ENCODE data around the gene SLC4A5.

DNA sequence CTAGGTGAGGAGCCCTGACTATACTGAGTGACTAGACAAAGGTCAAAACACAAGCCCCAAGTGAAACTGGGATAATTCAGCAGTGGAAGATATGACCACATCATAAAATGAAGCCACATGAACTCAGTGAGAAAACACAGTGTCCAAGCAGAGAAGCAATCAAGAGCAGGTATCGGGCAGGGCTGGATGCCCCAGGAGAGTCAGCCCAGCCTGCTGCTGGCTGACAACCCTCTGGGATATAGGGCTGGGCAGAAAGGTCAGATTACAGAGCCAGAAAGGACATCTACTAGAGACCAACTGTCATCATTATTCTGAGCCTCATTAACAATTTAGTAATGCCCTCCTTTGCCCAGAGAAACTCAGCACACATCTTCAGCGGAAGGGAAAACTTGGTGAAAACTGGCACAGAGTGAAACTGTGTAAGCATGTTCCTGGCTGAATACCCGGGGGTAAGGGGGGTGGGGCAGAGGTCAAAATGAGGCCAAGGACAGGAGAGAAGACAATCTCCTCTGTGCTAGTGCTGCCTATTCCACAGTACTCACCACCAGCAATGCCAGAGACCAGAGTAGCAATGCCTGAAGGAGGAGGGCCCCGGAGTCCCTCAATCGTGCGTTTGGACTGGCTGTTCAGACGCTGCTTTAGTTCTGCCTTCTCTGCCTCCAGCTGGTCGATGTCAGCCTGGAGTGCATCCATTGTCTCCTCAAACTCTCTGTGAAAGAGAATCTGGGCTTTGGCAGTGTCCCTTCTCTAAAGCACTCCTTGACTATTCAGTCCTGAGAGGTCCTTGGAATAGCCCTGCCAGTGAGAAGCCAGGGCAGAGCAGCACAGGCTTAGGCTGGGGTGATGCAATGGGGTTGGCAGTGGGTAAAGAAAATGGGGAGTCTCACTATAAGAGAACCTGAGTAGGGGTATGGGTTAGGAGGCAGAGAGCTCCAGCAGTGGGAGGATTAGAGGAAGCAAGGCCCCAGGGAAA, 21.6 kb upstream of the SLC4A5 start:
- TF ChIP-seq, protein P1, sequence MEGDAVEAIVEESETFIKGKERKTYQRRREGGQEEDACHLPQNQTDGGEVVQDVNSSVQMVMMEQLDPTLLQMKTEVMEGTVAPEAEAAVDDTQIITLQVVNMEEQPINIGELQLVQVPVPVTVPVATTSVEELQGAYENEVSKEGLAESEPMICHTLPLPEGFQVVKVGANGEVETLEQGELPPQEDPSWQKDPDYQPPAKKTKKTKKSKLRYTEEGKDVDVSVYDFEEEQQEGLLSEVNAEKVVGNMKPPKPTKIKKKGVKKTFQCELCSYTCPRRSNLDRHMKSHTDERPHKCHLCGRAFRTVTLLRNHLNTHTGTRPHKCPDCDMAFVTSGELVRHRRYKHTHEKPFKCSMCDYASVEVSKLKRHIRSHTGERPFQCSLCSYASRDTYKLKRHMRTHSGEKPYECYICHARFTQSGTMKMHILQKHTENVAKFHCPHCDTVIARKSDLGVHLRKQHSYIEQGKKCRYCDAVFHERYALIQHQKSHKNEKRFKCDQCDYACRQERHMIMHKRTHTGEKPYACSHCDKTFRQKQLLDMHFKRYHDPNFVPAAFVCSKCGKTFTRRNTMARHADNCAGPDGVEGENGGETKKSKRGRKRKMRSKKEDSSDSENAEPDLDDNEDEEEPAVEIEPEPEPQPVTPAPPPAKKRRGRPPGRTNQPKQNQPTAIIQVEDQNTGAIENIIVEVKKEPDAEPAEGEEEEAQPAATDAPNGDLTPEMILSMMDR (IDR thresholded peaks at IDR 0.05), result no peak
- no peak for TF ChIP-seq POLR2A (IDR thresholded peaks at IDR 0.05)
- TF ChIP-seq EP300 (IDR thresholded peaks at IDR 0.05), result no peak
- no peak for TF ChIP-seq POLR2AphosphoS5 (IDR thresholded peaks at IDR 0.05)
